ENCODE results near the gene TGFB1. TPM values are rescaled to one million over a fixed set of nuclear protein-coding genes. Genes with fewer than 3 reads are reported as not detected.

TGFB1 gene
- polyA plus RNA-seq: 13.9 TPM
- long read RNA-seq, donor 1, transcript TGFB1-201 (7 exons, 2,769 nt): major isoform, 7 of 7 reads
- long read RNA-seq, donor 1, partial matches to known transcripts: 0 of 7 reads
- long read RNA-seq, donor 1, other reads (novel, unspliced or antisense): 0 of 7 reads
- long read RNA-seq, donor 2, transcript TGFB1-201 (7 exons, 2,769 nt): major isoform, 6 of 35 reads
- long read RNA-seq, donor 2, partial matches to known transcripts: 29 of 35 reads
- long read RNA-seq, donor 2, other reads (novel, unspliced or antisense): 0 of 35 reads
- long read RNA-seq, donor 3, transcript TGFB1-201 (7 exons, 2,769 nt): major isoform, 11 of 264 reads
- long read RNA-seq, donor 3, partial matches to known transcripts: 242 of 264 reads
- long read RNA-seq, donor 3, other reads (novel, unspliced or antisense): 11 of 264 reads
- long read RNA-seq, donor 4, partial matches to known transcripts: 0 of 2 reads
- long read RNA-seq, donor 4, other reads (novel, unspliced or antisense): 0 of 2 reads
- long read RNA-seq, donor 5, transcript TGFB1-201 (7 exons, 2,769 nt): major isoform, 10 of 10 reads
- long read RNA-seq, donor 5, partial matches to known transcripts: 0 of 10 reads
- long read RNA-seq, donor 5, other reads (novel, unspliced or antisense): 0 of 10 reads
- long read RNA-seq, donor 6, transcript TGFB1-201 (7 exons, 2,769 nt): major isoform, 9 of 217 reads
- long read RNA-seq, donor 6, partial matches to known transcripts: 189 of 217 reads
- long read RNA-seq, donor 6, other reads (novel, unspliced or antisense): 19 of 217 reads
- long read RNA-seq, donor 7, transcript TGFB1-201 (7 exons, 2,769 nt): major isoform, 8 of 23 reads
- long read RNA-seq, donor 7, partial matches to known transcripts: 15 of 23 reads
- long read RNA-seq, donor 7, other reads (novel, unspliced or antisense): 0 of 23 reads
- long read RNA-seq, donor 8, transcript TGFB1-201 (7 exons, 2,769 nt): major isoform, 12 of 23 reads
- long read RNA-seq, donor 8, partial matches to known transcripts: 11 of 23 reads
- long read RNA-seq, donor 8, other reads (novel, unspliced or antisense): 0 of 23 reads
- long read RNA-seq, donor 9, partial matches to known transcripts: 207 of 214 reads
- long read RNA-seq, donor 9, other reads (novel, unspliced or antisense): 6 of 214 reads
- long read RNA-seq, donor 10, transcript TGFB1-201 (7 exons, 2,769 nt): major isoform, 5 of 476 reads
- long read RNA-seq, donor 10, partial matches to known transcripts: 458 of 476 reads
- long read RNA-seq, donor 10, other reads (novel, unspliced or antisense): 13 of 476 reads
- long read RNA-seq, donor 11, transcript TGFB1-201 (7 exons, 2,769 nt): major isoform, 6 of 263 reads
- long read RNA-seq, donor 11, partial matches to known transcripts: 245 of 263 reads
- long read RNA-seq, donor 11, other reads (novel, unspliced or antisense): 12 of 263 reads

GRCh38 chr19:41353466-41354342 is at the start of gene TGFB1:
Gene TGFB1 (minus strand): TSS chr19:41353922. CDS start chr19:41353044, 878 bp downstream.
- no peaks in the 10 kb centered on the region for H3K36me3 ChIP-seq (ENCODE audit: control insufficient read depth, insufficient read depth, low read length)
- peaks cover 24% of the 10 kb centered on the region for H3K4me1 ChIP-seq (ENCODE audit: control insufficient read depth, insufficient read depth, low read length)
- peaks cover 2% of the 10 kb centered on the region for H3K9me3 ChIP-seq (ENCODE audit: control insufficient read depth, low read depth, low read length)
- H3K27ac ChIP-seq (ENCODE audit: low read length): no peak within 1 kb of the TSS
- DNase-seq: peak; percentile 63 to 69
- H3K4me3 ChIP-seq (ENCODE audit: low read length): peak within 1 kb of the TSS; percentile 53
- H3K27me3 ChIP-seq (ENCODE audit: control insufficient read depth, insufficient read depth, low read length): peaks cover 47% of the 10 kb centered on the region
- WGBS (ENCODE audit: insufficient coverage, low lambda C conversion rate): no CpG with 5 or more reads among the region's 78 CpGs

GRCh38 chr19:41402010-41402409 is 48.3 kb upstream of the TGFB1 start:
- H3K4me1 ChIP-seq (ENCODE audit: control insufficient read depth, insufficient read depth, low read length): peaks cover 8% of the 10 kb centered on the region
- no peak for DNase-seq
- H3K4me3 ChIP-seq (ENCODE audit: low read length): no peak overlapping the region
- no peaks in the 10 kb centered on the region for H3K9me3 ChIP-seq (ENCODE audit: control insufficient read depth, low read depth, low read length)
- peaks cover 11% of the 10 kb centered on the region for H3K36me3 ChIP-seq (ENCODE audit: control insufficient read depth, insufficient read depth, low read length)
- no peak overlapping the region for H3K27ac ChIP-seq (ENCODE audit: low read length)
- no CpG with 5 or more reads among the region's 3 CpGs for WGBS (ENCODE audit: insufficient coverage, low lambda C conversion rate)
- no peaks in the 10 kb centered on the region for H3K27me3 ChIP-seq (ENCODE audit: control insufficient read depth, insufficient read depth, low read length)

GRCh38 chr19:41401483-41401882 is 47.8 kb upstream of the TGFB1 start:
- DNase-seq: no peak
- Histone ChIP-seq H3K9me3 (ENCODE audit: control insufficient read depth, low read depth, low read length) (no peaks in the 10 kb centered on the region), H3K4me1 (ENCODE audit: control insufficient read depth, insufficient read depth, low read length) (peaks cover 8% of the 10 kb centered on the region), H3K4me3 (ENCODE audit: low read length) (no peak overlapping the region), H3K36me3 (ENCODE audit: control insufficient read depth, insufficient read depth, low read length) (peaks cover 11% of the 10 kb centered on the region), H3K27ac (ENCODE audit: low read length) (no peak overlapping the region), H3K27me3 (ENCODE audit: control insufficient read depth, insufficient read depth, low read length) (no peaks in the 10 kb centered on the region)
- WGBS (ENCODE audit: insufficient coverage, low lambda C conversion rate): 100% methylated on average over 1 of the region's 4 CpGs

- no peak for DNase-seq
- no peak overlapping the region for H3K4me3 ChIP-seq (ENCODE audit: low read length)
- H3K9me3 ChIP-seq (ENCODE audit: control insufficient read depth, low read depth, low read length): no peaks in the 10 kb centered on the region
- H3K27ac ChIP-seq (ENCODE audit: low read length): no peak overlapping the region
- 83% methylated on average over 1 of the region's 2 CpGs for WGBS (ENCODE audit: insufficient coverage, low lambda C conversion rate)
- H3K4me1 ChIP-seq (ENCODE audit: control insufficient read depth, insufficient read depth, low read length): peaks cover 8% of the 10 kb centered on the region
- peaks cover 11% of the 10 kb centered on the region for H3K36me3 ChIP-seq (ENCODE audit: control insufficient read depth, insufficient read depth, low read length)
- no peaks in the 10 kb centered on the region for H3K27me3 ChIP-seq (ENCODE audit: control insufficient read depth, insufficient read depth, low read length)
Measured at GRCh38 chr19:41399525-41399924, 45.8 kb upstream of the TGFB1 start.

- no peak overlapping the region for H3K4me3 ChIP-seq (ENCODE audit: low read length)
- no CpG with 5 or more reads among the region's 3 CpGs for WGBS (ENCODE audit: insufficient coverage, low lambda C conversion rate)
- no peak overlapping the region for H3K27ac ChIP-seq (ENCODE audit: low read length)
- H3K9me3 ChIP-seq (ENCODE audit: control insufficient read depth, low read depth, low read length): no peaks in the 10 kb centered on the region
- H3K27me3 ChIP-seq (ENCODE audit: control insufficient read depth, insufficient read depth, low read length): no peaks in the 10 kb centered on the region
- peaks cover 8% of the 10 kb centered on the region for H3K4me1 ChIP-seq (ENCODE audit: control insufficient read depth, insufficient read depth, low read length)
- no peak for DNase-seq
- peaks cover 11% of the 10 kb centered on the region for H3K36me3 ChIP-seq (ENCODE audit: control insufficient read depth, insufficient read depth, low read length)
Measured at GRCh38 chr19:41399091-41399490, 45.4 kb upstream of the TGFB1 start.

- no peak for DNase-seq
- WGBS (ENCODE audit: insufficient coverage, low lambda C conversion rate): no CpG with 5 or more reads among the region's 3 CpGs
- H3K27ac ChIP-seq (ENCODE audit: low read length): no peak overlapping the region
- peaks cover 8% of the 10 kb centered on the region for H3K4me1 ChIP-seq (ENCODE audit: control insufficient read depth, insufficient read depth, low read length)
- H3K4me3 ChIP-seq (ENCODE audit: low read length): peak overlapping the region; percentile 82
- peaks cover 11% of the 10 kb centered on the region for H3K36me3 ChIP-seq (ENCODE audit: control insufficient read depth, insufficient read depth, low read length)
- H3K27me3 ChIP-seq (ENCODE audit: control insufficient read depth, insufficient read depth, low read length): no peaks in the 10 kb centered on the region
- H3K9me3 ChIP-seq (ENCODE audit: control insufficient read depth, low read depth, low read length): no peaks in the 10 kb centered on the region
Measured at GRCh38 chr19:41398598-41398997, 44.9 kb upstream of the TGFB1 start.

GRCh38 chr19:41398050-41398418 is 44.3 kb upstream of the TGFB1 start:
- Histone ChIP-seq H3K4me1 (ENCODE audit: control insufficient read depth, insufficient read depth, low read length) (peaks cover 8% of the 10 kb centered on the region), H3K27ac (ENCODE audit: low read length) (peak overlapping the region; percentile 31), H3K9me3 (ENCODE audit: control insufficient read depth, low read depth, low read length) (no peaks in the 10 kb centered on the region), H3K36me3 (ENCODE audit: control insufficient read depth, insufficient read depth, low read length) (peaks cover 8% of the 10 kb centered on the region), H3K4me3 (ENCODE audit: low read length) (peak overlapping the region; percentile 82), H3K27me3 (ENCODE audit: control insufficient read depth, insufficient read depth, low read length) (no peaks in the 10 kb centered on the region)
- 0% methylated on average over 1 of the region's 5 CpGs for WGBS (ENCODE audit: insufficient coverage, low lambda C conversion rate)
- no peak for DNase-seq

GRCh38 chr19:41397086-41398049 is 43.6 kb upstream of the TGFB1 start, which contains the start of the genes BCKDHA and EXOSC5:
Gene BCKDHA (plus strand): TSS chr19:41397818. CDS start chr19:41397828, 10 bp downstream.
Gene EXOSC5 (minus strand): TSS chr19:41397359. CDS start chr19:41397328, 31 bp downstream.
- DNase-seq: peak; percentile 100
- H3K36me3 ChIP-seq (ENCODE audit: control insufficient read depth, insufficient read depth, low read length): peaks cover 5% of the 10 kb centered on the region
- peak within 1 kb of the TSS; percentile 31 for H3K27ac ChIP-seq (ENCODE audit: low read length)
- peak within 1 kb of the TSS; percentile 82 for H3K4me3 ChIP-seq (ENCODE audit: low read length)
- H3K4me1 ChIP-seq (ENCODE audit: control insufficient read depth, insufficient read depth, low read length): peaks cover 8% of the 10 kb centered on the region
- no peaks in the 10 kb centered on the region for H3K27me3 ChIP-seq (ENCODE audit: control insufficient read depth, insufficient read depth, low read length)
- H3K9me3 ChIP-seq (ENCODE audit: control insufficient read depth, low read depth, low read length): no peaks in the 10 kb centered on the region
- WGBS (ENCODE audit: insufficient coverage, low lambda C conversion rate): no CpG with 5 or more reads among the region's 50 CpGs

All from large intestine (tissue), 12 donors.